NCI-H526 (cell line): ENCODE measurements around the gene PLA2G2E.

Experiments
- DNase-seq, 2 experiments: peaks; one replicate each; lab custom pipeline; 2025; lab: John Stamatoyannopoulos, UW

PLA2G2E gene

GRCh38 chr1:19923137-19923952 lies at the start of gene PLA2G2E:
Gene PLA2G2E, minus strand, starts transcription at chr1:19923617. Its CDS starts 58 bp downstream, at chr1:19923559.
- DNase-seq, result no peak

GRCh38 chr1:19971664-19972063 lies 48.2 kb upstream of the PLA2G2E start:
- DNase-seq, result no peak

GRCh38 chr1:19969898-19970660 lies 46.7 kb upstream of the PLA2G2E start:
- DNase-seq, result no peak

GRCh38 chr1:19967808-19968207 lies 44.4 kb upstream of the PLA2G2E start:
- no peak for DNase-seq

GRCh38 chr1:19964542-19964941 lies 41.1 kb upstream of the PLA2G2E start:
- DNase-seq, result no peak

- DNase-seq, result no peak
These were observed 40.2 kb upstream of the PLA2G2E start for GRCh38 chr1:19963636-19964035.

GRCh38 chr1:19960591-19960990 lies 37.2 kb upstream of the PLA2G2E start:
- DNase-seq, result peak; percentile 78 to 85

GRCh38 chr1:19957779-19958178 lies 34.4 kb upstream of the PLA2G2E start:
- no peak for DNase-seq

- DNase-seq, result no peak
These were observed 32.2 kb upstream of the PLA2G2E start for GRCh38 chr1:19955534-19956170.

GRCh38 chr1:19954059-19954458 lies 30.6 kb upstream of the PLA2G2E start:
- DNase-seq, result no peak

- no peak for DNase-seq
These were observed 25.6 kb upstream of the PLA2G2E start for GRCh38 chr1:19949016-19949415.

- DNase-seq, result no peak
These were observed 23.6 kb upstream of the PLA2G2E start for GRCh38 chr1:19946971-19947370.

GRCh38 chr1:19946331-19946751 lies 22.9 kb upstream of the PLA2G2E start:
- no peak for DNase-seq

- DNase-seq, result no peak
These were observed 22.5 kb upstream of the PLA2G2E start for GRCh38 chr1:19945914-19946313.

GRCh38 chr1:19942657-19943056 lies 19.2 kb upstream of the PLA2G2E start:
- no peak for DNase-seq

- no peak for DNase-seq
These were observed 18.7 kb upstream of the PLA2G2E start for GRCh38 chr1:19942088-19942487.

GRCh38 chr1:19941206-19941568 lies 17.8 kb upstream of the PLA2G2E start:
- DNase-seq, result no peak

GRCh38 chr1:19940486-19941205 lies 17.2 kb upstream of the PLA2G2E start:
- no peak for DNase-seq

- no peak for DNase-seq
These were observed 15.1 kb upstream of the PLA2G2E start for GRCh38 chr1:19938472-19938871.

- no peak for DNase-seq
These were observed 12.8 kb upstream of the PLA2G2E start for GRCh38 chr1:19936061-19936750.

GRCh38 chr1:19934336-19934735 lies 10.9 kb upstream of the PLA2G2E start:
- DNase-seq, result no peak

- DNase-seq, result no peak
These were observed 9.4 kb upstream of the PLA2G2E start for GRCh38 chr1:19932866-19933265.
